Measurements from ENCODE around the gene MBOAT1.
"Not testable (repeated sequence)": the region's sequence is repeated elsewhere in the genome, so short reads cannot be mapped to it uniquely, and the experiment has no call there.

MBOAT1 gene, protein sequence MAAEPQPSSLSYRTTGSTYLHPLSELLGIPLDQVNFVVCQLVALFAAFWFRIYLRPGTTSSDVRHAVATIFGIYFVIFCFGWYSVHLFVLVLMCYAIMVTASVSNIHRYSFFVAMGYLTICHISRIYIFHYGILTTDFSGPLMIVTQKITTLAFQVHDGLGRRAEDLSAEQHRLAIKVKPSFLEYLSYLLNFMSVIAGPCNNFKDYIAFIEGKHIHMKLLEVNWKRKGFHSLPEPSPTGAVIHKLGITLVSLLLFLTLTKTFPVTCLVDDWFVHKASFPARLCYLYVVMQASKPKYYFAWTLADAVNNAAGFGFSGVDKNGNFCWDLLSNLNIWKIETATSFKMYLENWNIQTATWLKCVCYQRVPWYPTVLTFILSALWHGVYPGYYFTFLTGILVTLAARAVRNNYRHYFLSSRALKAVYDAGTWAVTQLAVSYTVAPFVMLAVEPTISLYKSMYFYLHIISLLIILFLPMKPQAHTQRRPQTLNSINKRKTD

GRCh38 chr6:20212392-20213111 is at the start of gene MBOAT1:
TSS of gene MBOAT1 (minus strand) at chr6:20212469. CDS start at chr6:20212234, 235 bp downstream.
- peak; percentile 82 for DNase-seq

- no peak for DNase-seq
Measured at GRCh38 chr6:20261685-20262084, 49.4 kb upstream of the MBOAT1 start.

DNA sequence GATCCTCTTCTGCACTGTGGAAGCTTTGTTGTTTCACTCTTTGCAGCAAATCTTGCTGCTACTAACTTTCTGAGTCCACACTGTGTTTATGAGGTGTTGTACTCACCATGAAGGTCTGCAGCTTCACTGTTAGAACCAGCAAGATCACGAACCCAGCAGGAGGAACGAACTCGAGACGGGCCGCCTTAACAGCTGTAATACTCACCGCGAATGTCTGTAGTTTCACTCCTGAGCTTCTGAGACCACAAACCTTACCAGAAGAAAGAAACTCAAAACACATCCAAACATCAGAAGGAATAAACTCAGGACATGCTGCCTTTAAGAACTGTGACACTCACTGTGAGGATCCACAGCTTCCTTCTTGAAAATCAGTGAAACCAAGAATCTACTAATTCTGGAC is 48.1 kb upstream of the MBOAT1 start:
- no peak for DNase-seq

DNA sequence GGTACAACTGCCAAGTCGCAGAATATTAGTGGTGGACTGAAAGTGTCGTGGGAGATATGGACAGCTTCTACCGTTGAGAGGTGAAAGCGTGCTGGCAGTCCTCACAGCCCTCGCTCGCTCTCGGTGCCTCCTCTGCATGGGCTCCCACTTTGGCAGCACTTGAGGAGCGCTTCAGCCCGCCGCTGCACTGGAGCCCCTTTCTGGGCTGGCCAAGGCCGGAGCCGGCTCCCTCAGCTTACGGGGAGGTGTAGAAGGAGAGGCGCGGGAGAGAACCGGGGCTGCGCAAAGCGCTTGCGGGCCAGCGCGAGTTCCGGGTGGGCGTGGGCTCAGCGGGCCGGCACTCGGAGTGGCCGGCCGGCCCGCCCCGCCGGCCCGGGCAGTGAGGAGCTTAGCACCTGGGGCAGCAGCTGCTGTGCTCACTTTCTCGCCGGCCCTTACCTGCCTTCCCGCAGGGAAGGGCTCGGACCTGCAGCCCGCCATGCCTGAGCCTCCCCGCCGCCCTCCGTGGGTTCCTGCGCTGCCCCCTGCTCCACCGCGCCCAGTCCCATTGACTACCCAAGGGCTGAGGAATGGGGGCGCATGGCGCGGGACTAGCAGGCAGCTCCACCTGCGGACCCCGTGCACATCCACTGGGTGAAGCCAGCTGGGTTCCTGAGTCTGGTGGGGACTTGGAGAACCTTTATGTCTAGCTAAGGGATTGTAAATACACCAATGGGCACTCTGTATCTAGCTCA is 47.2 kb upstream of the MBOAT1 start:
- DNase-seq, result no peak

- no peak for DNase-seq
Measured at GRCh38 chr6:20255428-20255827, 43.2 kb upstream of the MBOAT1 start.

DNA sequence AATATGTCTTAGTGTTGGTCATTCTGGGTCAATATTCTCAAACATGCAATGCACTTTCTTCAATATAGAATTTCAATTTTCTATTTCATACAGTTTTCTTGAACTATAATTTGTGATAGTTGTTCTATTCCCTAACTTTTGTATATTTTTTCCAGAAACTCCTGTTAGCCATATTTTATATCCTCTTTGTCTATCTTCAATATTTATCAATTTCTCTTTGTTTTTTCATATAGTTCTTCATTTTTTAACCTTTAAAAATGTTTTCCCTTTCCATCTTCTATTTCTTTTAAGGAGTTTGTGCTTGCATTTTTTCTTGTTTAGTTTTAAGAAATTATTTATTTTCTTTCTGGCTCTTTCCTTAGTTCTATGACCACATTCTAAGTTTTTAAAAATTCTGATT is 42.0 kb upstream of the MBOAT1 start:
- no peak for DNase-seq

GRCh38 chr6:20253021-20253420 is 40.8 kb upstream of the MBOAT1 start:
- no peak for DNase-seq

GRCh38 chr6:20252311-20252710 is 40.0 kb upstream of the MBOAT1 start:
- no peak for DNase-seq

- DNase-seq, result no peak
Measured at GRCh38 chr6:20251525-20251924, 39.3 kb upstream of the MBOAT1 start.

DNA sequence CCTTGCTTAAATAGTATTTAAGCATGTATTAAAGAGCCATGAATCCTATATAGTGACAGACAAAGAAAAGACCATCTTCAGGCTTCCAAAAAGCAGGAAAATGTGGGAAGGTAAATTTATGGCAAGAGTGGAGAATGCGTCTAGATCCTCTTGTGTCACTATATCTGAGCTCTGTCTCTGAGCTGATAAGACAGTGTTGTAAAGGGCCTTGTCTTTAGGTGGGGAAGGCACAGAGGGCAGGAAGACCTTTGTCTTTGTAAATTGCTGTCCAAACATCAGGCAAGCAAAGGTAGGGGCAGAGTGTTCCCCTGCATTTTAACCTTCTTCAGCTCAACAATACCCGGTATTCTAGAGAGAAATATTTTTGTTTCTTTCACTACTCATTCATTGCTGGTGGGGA is 33.9 kb upstream of the MBOAT1 start:
- DNase-seq, result no peak

GRCh38 chr6:20244807-20245681 is 32.8 kb upstream of the MBOAT1 start:
- DNase-seq, result not testable (repeated sequence)

DNA sequence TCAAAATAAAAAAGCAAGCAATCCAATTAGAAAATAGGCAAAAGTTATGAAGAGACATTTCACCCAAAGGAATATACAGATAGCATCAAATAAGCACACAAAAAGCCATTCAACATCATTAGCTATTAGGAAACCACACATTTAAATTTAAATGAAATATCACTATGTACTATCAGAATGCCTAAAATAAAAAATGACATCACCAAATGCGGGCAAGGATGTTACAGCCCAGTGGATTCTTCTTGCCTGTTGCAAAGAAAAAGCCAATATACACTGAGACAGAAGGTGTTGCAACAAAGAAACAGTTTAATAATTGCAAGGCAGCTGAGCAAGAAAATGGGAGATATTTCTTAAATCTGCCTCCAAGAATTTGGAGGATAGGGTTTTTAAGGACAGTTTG is 31.0 kb upstream of the MBOAT1 start:
- no peak for DNase-seq

DNA sequence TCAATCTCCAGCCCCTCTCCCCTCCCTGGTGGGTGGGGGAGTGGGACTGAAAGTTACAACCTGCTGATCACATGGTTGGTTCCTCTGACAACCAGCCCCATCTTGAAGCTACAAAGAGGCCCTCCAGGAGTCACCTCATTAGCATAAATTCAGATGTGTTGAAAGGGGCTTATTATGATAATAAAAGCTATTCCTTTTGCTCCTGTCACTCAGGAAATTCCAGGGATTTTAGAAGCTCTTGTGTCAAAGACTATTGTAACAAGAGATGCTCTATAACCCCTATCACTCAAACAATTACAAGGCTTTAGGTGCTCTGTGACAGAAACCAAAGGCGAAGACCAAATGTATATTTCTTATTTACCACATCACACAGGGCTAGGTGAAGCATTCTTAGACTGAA is 30.1 kb upstream of the MBOAT1 start:
- DNase-seq, result no peak

DNA sequence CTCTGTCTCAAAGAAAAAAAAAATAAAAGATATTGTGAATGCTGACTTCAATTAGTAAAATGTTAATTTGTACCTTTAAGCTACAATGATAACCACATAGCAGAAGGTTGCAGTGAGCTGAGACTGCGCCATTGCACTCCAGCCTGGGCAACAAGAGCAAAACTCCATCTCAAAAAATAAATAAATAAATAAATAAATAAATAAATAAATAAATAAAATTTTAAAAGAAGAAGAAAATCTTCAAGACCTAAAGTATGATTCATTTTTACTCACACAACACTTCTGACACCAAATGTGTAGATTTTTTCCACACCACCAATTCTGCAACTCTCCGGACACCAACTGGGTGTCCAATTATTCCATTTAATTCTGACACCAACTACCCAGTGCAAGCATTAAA is 28.8 kb upstream of the MBOAT1 start:
- DNase-seq, result no peak

DNA sequence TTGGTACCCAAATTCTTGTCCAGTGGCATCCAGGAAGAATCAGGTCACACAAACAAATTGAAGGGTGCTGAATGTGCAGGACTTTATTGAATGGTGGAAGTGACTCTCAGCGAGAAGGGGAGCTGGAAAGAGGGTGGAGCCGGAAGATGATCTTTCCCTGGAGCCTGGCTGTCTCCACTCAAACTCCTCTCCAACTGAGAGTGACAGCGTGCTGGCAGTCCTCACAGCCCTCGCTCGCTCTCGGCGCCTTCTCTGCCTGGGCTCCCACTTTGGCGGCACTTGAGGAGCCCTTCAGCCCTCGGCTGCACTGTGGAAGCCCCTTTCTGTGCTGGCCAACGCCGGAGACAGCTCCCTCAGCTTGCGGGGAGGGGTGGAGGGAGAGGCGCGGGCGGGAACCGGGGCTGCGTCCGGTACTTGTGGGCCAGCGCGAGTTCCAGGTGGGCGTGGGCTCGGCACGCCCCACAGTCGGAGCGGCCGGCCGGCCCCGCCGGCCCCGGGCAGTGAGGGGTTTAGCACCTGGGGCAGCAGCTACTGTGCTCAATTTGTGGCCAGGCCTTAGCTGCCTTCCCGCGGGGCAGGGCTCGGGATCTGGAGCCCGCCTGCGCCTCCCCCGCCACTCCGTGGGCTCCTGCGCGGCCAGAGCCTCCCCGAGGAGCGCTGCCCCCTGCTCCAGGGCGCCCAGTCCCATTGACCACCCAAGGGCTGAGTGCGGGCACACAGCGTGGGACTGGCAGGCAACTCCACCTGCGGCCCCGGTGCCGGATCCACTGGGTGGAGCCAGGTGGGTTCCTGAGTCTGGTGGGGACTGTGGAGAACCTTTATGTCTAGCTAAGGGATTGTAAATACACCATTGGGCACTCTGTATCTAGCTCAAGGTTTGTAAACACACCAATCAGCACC is 26.7 kb upstream of the MBOAT1 start:
- no peak for DNase-seq

DNA sequence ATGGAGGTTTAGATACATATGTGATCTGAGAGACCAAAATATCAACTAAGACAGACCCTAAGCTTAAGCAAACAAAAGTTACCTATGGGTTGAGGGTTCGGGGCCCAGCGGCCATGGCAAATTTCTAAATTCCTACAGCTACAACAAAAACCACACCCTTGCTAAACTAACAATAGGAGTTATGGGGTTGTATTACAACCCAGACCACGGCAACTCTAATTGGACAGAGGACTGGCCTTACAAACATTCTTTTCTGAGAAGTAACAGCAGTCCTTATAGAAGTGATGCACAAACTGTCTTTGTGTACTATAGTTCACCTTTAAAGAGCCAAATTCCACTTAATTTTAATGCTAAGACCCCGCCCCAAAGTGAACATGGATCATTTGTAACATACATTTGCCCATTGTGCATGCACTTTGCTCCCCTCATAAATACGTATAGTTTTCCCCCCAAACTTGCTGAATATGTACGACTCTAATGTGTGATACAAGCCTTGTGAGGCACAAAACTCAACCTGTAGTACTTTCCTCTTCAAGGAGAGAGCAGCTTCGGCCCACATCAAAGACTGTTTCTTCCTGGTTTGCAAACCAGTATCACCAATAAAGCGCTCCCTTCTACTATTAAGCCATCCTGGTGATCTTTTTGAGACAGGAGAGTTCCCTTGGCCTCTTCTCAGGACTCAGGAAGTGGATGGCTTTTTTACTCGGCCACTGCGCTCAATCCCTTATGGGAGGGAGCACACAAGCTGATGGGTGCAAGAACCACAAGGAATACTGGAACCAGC is 25.6 kb upstream of the MBOAT1 start:
- DNase-seq, result no peak

DNA sequence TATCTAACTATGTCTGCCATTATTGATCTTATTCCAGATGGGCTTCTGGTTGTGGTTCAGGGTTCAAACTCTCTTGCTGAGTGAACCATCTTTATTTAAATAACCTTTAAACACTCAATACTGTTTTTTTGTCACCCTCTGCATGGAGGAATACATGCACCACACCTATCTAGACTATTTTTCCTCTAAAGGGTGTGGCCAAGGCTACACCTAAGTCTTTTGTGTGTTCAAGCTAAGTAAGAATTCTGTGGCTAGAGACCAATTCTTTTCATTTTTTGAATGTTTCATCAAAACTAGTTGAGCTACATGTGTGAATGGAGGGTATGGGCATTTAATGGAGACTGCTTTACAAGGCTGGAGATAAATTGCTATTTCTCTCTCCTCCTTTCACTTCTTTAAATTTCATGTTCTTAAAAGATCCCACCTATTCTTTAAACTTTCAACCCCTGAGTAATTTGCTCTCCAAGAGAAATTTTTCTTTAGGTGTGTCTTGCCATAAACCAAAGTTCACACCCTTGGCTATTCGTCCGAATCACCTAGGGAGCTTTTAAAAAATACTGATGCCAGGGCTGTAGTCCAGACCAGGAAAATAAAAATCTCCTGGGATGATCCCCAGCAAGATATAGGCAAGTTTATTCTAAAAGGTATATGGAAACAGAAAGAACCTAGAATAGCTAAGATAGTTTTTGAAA is 24.8 kb upstream of the MBOAT1 start:
- no peak for DNase-seq

- no peak for DNase-seq
Measured at GRCh38 chr6:20236344-20236743, 24.1 kb upstream of the MBOAT1 start.

- no peak for DNase-seq
Measured at GRCh38 chr6:20235041-20235440, 22.8 kb upstream of the MBOAT1 start.

- DNase-seq, result no peak
Measured at GRCh38 chr6:20234136-20234535, 21.9 kb upstream of the MBOAT1 start.

All from activated CD8-positive, alpha-beta memory T cell treated with anti-CD3 and anti-CD28 coated beads, Interleukin-2, amount 50 U/mL, for 48 hours (primary cell).